Esophagus (tissue), 2 donors: ENCODE results near the gene CSNK1G1. TPM values are rescaled to one million over a fixed set of nuclear protein-coding genes. Genes with fewer than 3 reads are reported as not detected.

Experiments used
- H3K27ac ChIP-seq, 2 donors: one replicate each; pipeline ENCODE4 v1.5.1; 2013; ENCODE audit warnings: low read depth in 2 of 2, mild to moderate bottlenecking in 2 of 2, inconsistent platforms in 1 of 2, low read length in 1 of 2, moderate library complexity in 1 of 2
- H3K27me3 ChIP-seq, 2 donors: one replicate each; pipeline ENCODE4 v1.6.1; 2013; ENCODE audit warnings: low read length in 2 of 2, control low read depth in 1 of 2, mild to moderate bottlenecking in 1 of 2; ENCODE audit not compliant: insufficient read depth in 2 of 2, control insufficient read depth in 1 of 2
- H3K36me3 ChIP-seq, 2 donors: one replicate each; pipeline ENCODE4 v1.6.1; 2013; ENCODE audit warnings: low read length in 1 of 2; ENCODE audit not compliant: control insufficient read depth in 2 of 2, insufficient read depth in 2 of 2
- H3K4me1 ChIP-seq, 2 donors: one replicate each; pipeline ENCODE4 v1.6.1; 2013; ENCODE audit warnings: low read length in 1 of 2; ENCODE audit not compliant: control insufficient read depth in 2 of 2, insufficient read depth in 2 of 2
- H3K4me3 ChIP-seq, 2 donors: one replicate each; pipeline ENCODE4 v1.5.1; 2013; ENCODE audit warnings: low read length in 2 of 2, mild to moderate bottlenecking in 2 of 2, low read depth in 1 of 2, moderate library complexity in 1 of 2
- H3K9me3 ChIP-seq, 2 donors: one replicate each; pipeline ENCODE4 v1.6.1; 2013; ENCODE audit warnings: mild to moderate bottlenecking in 2 of 2, low read depth in 1 of 2, low read length in 1 of 2, moderate library complexity in 1 of 2; ENCODE audit not compliant: control insufficient read depth in 2 of 2, insufficient read depth in 1 of 2
- WGBS, 2 donors: extraction: QIAGEN DNeasy Blood & Tissue Kit; methylation state at CpG; one replicate each; pipeline ENCODE4 v1.1.7; 2013; 5-methylcytosine and 5-hydroxymethylcytosine counted together
- polyA plus RNA-seq, 2 donors: library from polyadenylated mRNA; stranded (reverse); fragments of 200-250 nt; gene quantifications; one replicate each; pipeline ENCODE4 v1.2.3, GENCODE V29; 2013
- donor health status: healthy with polysubstance abuse.
- donor health status: Bipolar disorder and iron deficiency.

CSNK1G1 gene
- polyA plus RNA-seq, 2 donors = 3.8 to 4.6 TPM

- Histone ChIP-seq H3K27ac (no peak overlapping the region), H3K9me3 (no peaks in the 10 kb centered on the region), H3K4me3 (no peak overlapping the region), H3K27me3 (no peaks in the 10 kb centered on the region), H3K36me3 (peaks cover 11% of the 10 kb centered on the region in 2 donors), H3K4me1 (no peaks in the 10 kb centered on the region)
- WGBS, 2 donors = 82 to 92% methylated on average over 3 of the region's 3 CpGs
These were observed 209.5 kb downstream of the CSNK1G1 start for GRCh38 chr15:64146520-64146884.

GRCh38 chr15:64146041-64146440 is 209.9 kb downstream of the CSNK1G1 start:
- H3K36me3 ChIP-seq = peaks cover 15 to 16% of the 10 kb centered on the region in 2 donors
- 78 to 80% methylated on average over 6 of the region's 6 CpGs for WGBS, 2 donors
- no peaks in the 10 kb centered on the region for H3K4me1 ChIP-seq
- no peaks in the 10 kb centered on the region for H3K27me3 ChIP-seq
- no peak overlapping the region for H3K4me3 ChIP-seq
- H3K9me3 ChIP-seq = no peaks in the 10 kb centered on the region
- no peak overlapping the region for H3K27ac ChIP-seq

GRCh38 chr15:64144565-64145281 is 211.2 kb downstream of the CSNK1G1 start:
- 84 to 87% methylated on average over 14 of the region's 14 CpGs for WGBS, 2 donors
- H3K27me3 ChIP-seq = no peaks in the 10 kb centered on the region
- H3K4me3 ChIP-seq = no peak overlapping the region
- peaks cover 16% of the 10 kb centered on the region in 2 donors for H3K36me3 ChIP-seq
- no peaks in the 10 kb centered on the region for H3K9me3 ChIP-seq
- H3K4me1 ChIP-seq = no peaks in the 10 kb centered on the region
- H3K27ac ChIP-seq = no peak overlapping the region

GRCh38 chr15:64144192-64144564 is 211.8 kb downstream of the CSNK1G1 start:
- no peaks in the 10 kb centered on the region for H3K27me3 ChIP-seq
- H3K4me3 ChIP-seq = no peak overlapping the region
- no peak overlapping the region for H3K27ac ChIP-seq
- H3K4me1 ChIP-seq = no peaks in the 10 kb centered on the region
- 81 to 90% methylated on average over 8 of the region's 8 CpGs for WGBS, 2 donors
- H3K36me3 ChIP-seq = peaks cover 16% of the 10 kb centered on the region in 2 donors
- H3K9me3 ChIP-seq = no peaks in the 10 kb centered on the region

- peaks cover 19 to 21% of the 10 kb centered on the region in 2 donors for H3K36me3 ChIP-seq
- no peaks in the 10 kb centered on the region for H3K9me3 ChIP-seq
- H3K27ac ChIP-seq = no peak overlapping the region
- H3K4me3 ChIP-seq = no peak overlapping the region
- no peaks in the 10 kb centered on the region for H3K27me3 ChIP-seq
- 87 to 89% methylated on average over 6 of the region's 6 CpGs for WGBS, 2 donors
- no peaks in the 10 kb centered on the region for H3K4me1 ChIP-seq
These were observed 212.7 kb downstream of the CSNK1G1 start for GRCh38 chr15:64143276-64143675.

GRCh38 chr15:64141798-64142512 is 214.0 kb downstream of the CSNK1G1 start:
- Histone ChIP-seq H3K9me3 (no peaks in the 10 kb centered on the region), H3K4me1 (no peaks in the 10 kb centered on the region), H3K27ac (no peak overlapping the region), H3K36me3 (peaks cover 25 to 28% of the 10 kb centered on the region in 2 donors), H3K27me3 (no peaks in the 10 kb centered on the region), H3K4me3 (no peak overlapping the region)
- 97% methylated on average over 8 of the region's 8 CpGs for WGBS, 2 donors

GRCh38 chr15:64138331-64138941 is 217.5 kb downstream of the CSNK1G1 start:
- Histone ChIP-seq H3K9me3 (no peaks in the 10 kb centered on the region), H3K4me3 (no peak overlapping the region), H3K36me3 (peaks cover 27 to 33% of the 10 kb centered on the region in 2 donors), H3K27ac (no peak overlapping the region), H3K27me3 (no peaks in the 10 kb centered on the region), H3K4me1 (peaks cover 0 to 4% of the 10 kb centered on the region in 2 donors)
- WGBS, 2 donors = 93 to 97% methylated on average over 4 of the region's 4 CpGs

GRCh38 chr15:64137226-64137833 is 218.6 kb downstream of the CSNK1G1 start:
- WGBS, 2 donors = 62 to 76% methylated on average over 8 of the region's 8 CpGs
- peaks cover 0 to 4% of the 10 kb centered on the region in 2 donors for H3K4me1 ChIP-seq
- no peaks in the 10 kb centered on the region for H3K27me3 ChIP-seq
- H3K27ac ChIP-seq = no peak overlapping the region
- H3K36me3 ChIP-seq = peaks cover 25 to 40% of the 10 kb centered on the region in 2 donors
- no peaks in the 10 kb centered on the region for H3K9me3 ChIP-seq
- H3K4me3 ChIP-seq = no peak overlapping the region

- Histone ChIP-seq H3K27ac (no peak overlapping the region), H3K9me3 (no peaks in the 10 kb centered on the region), H3K4me3 (no peak overlapping the region), H3K36me3 (peaks cover 29 to 43% of the 10 kb centered on the region in 2 donors), H3K27me3 (no peaks in the 10 kb centered on the region), H3K4me1 (peaks cover 0 to 4% of the 10 kb centered on the region in 2 donors)
- 90 to 93% methylated on average over 7 of the region's 7 CpGs for WGBS, 2 donors
These were observed 219.6 kb downstream of the CSNK1G1 start for GRCh38 chr15:64136347-64136746.
